Caki2 (cell line): ENCODE data around the gene COA5. TPM values are rescaled to one million over a fixed set of nuclear protein-coding genes. Genes with fewer than 3 reads are reported as not detected.

Source experiments
- DNase-seq: peaks from one replicate; pipeline ENCODE4 v3.0.0-alpha.2; 2015; ENCODE audit warnings: low read depth
- in situ Hi-C: cut with HindIII; loops from 2 replicates; pipeline ENCODE4 v1.10.0; 2016; ENCODE audit warnings: low sequenced_read_pairs, low pct_unique_long_range_greater_than_20kb, mixed read lengths
- total RNA-seq: library from RNA; depleted of rRNA; stranded (reverse); fragments of >200 nt; shearing (Covaris generic); gene quantifications from 2 replicates; pipeline ENCODE4 v1.2.3, GENCODE V29; 2014; ENCODE audit warnings: low replicate concordance; rRNA removed

COA5 gene
- total RNA-seq, 1 experiment from 2014 or later = 68.5 TPM

- in situ Hi-C loops = no loop called here
- DNase-seq = no peak
Measured at GRCh38 chr2:98561902-98562695, 46.2 kb downstream of the COA5 start.

DNA sequence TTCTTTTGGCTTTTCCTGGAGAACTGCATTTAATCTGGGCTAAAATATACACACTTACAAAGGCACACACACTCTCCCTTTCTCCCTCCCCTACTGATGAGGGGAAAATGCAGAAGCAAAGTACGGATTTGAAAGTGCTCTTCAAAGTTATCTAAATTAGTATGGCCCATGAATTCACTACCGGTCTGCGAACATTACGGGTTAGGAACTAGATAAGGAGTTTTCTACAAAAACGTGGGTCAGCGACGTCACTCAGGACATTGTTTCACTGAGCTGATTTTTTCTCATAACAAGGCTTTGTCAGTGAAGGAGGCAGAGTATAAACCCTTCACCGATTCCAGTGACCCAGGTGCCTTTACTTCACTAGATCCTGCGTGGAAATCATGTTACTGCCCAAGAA lies 47.3 kb downstream of the COA5 start:
- no peak for DNase-seq
- in situ Hi-C loops = no loop called here

- in situ Hi-C loops = no loop called here
- peak; percentile 68 for DNase-seq
Measured at GRCh38 chr2:98560256-98560771, 48.0 kb downstream of the COA5 start.

- no peak for DNase-seq
- in situ Hi-C loops = no loop called here
Measured at GRCh38 chr2:98559581-98559980, 48.7 kb downstream of the COA5 start.

GRCh38 chr2:98558852-98559530 lies 49.3 kb downstream of the COA5 start:
- in situ Hi-C loops = no loop called here

GRCh38 chr2:98556344-98557033 lies 51.8 kb downstream of the COA5 start:
- no peak for DNase-seq
- in situ Hi-C loops = no loop called here

More at GRCh38 chr2:98558852-98559530, 49.3 kb downstream of the COA5 start:
- DNase-seq = no peak

DNA sequence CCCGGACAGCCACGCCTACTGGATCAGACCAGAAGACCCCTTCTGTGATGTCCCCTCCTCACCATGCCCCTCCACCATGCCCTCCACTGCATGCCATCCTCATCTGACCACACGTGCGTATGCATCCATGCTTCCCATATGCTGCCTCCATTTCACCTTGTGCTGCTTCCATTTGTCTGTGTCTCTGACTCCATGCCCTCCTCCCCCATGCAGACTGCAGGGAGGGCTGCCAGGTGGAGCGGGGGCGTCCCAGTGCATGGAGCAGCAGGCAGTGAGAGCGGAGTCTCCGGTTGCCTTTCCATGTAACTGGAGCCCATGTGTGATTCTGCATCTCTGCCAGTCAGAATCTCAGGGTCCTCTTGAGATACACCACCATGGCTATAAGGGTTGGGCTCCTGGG lies 52.6 kb downstream of the COA5 start:
- in situ Hi-C loops = no loop called here
- no peak for DNase-seq

- in situ Hi-C loops = no loop called here
- no peak for DNase-seq
Measured at GRCh38 chr2:98554116-98554861, 54.0 kb downstream of the COA5 start.

GRCh38 chr2:98552499-98553179 lies 55.7 kb downstream of the COA5 start:
- in situ Hi-C loops = no loop called here
- DNase-seq = no peak

- DNase-seq = no peak
- in situ Hi-C loops = no loop called here
Measured at GRCh38 chr2:98551316-98551715, 57.0 kb downstream of the COA5 start.

DNA sequence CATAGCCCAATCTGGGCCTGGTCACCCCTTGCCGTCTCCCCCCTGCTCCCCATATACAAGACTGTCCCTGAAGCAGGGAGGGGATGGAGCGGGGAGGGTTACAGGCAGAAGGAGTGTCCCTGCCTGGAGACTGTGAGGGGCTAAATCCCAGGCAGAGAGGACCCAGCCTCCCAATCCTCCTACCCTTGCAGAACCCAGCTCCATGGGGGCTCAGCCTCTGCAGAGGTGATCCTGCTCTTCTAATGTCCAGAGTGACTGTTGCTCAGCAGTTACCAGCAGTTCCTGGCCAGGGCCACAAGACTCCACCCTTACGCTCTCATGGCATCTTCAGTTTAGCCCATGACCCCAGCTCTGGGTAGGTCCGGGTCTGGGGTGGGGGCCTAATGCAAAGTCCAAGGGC lies 58.1 kb downstream of the COA5 start:
- in situ Hi-C loops = no loop called here

More for the DNA sequence above, 58.1 kb downstream of the COA5 start:
- no peak for DNase-seq

Other genes starting within 250 kb of the COA5 start
- 8.9 and 19.0 TPM in 2 replicates for gene INPP4A, start 163.7 kb downstream of the COA5 start, total RNA-seq
- gene UNC50, start 77 bp upstream of the COA5 start, total RNA-seq = 44.9 and 76.3 TPM in 2 replicates
- 1.8 and 2.7 TPM in 2 replicates for gene MGAT4A, start 122.6 kb upstream of the COA5 start, total RNA-seq